Lower leg skin (tissue), 4 donors: ENCODE data around the gene N4BP2L2. TPM values are rescaled to one million over a fixed set of nuclear protein-coding genes. Genes with fewer than 3 reads are reported as not detected.

Experiments used
- DNase-seq, 2 donors: peaks; one replicate each; pipeline ENCODE4 v3.0.0-alpha.2; 2019; ENCODE audit warnings: low spot score in 2 of 2
- H3K4me3 ChIP-seq: fragments of 200-600 bp; sonication (generic); 2 replicates; pipeline ENCODE4 v1.5.1; 2017; ENCODE audit warnings: mild to moderate bottlenecking, low read depth; ENCODE audit not compliant: poor library complexity, severe bottlenecking
- CTCF ChIP-seq, 3 donors: fragments of 450-650 bp; IDR thresholded peaks; one replicate each; pipeline ENCODE4 v1.5.1; 2016; ENCODE audit warnings: antibody characterized with exemption in 3 of 3, mild to moderate bottlenecking in 3 of 3, moderate library complexity in 2 of 3
- POLR2A ChIP-seq, 2 donors: fragments of 450-650 bp; IDR thresholded peaks; one replicate each; pipeline ENCODE4 v1.6.1; 2016 to 2017; ENCODE audit warnings: antibody characterized with exemption in 2 of 2, mild to moderate bottlenecking in 1 of 2, moderate library complexity in 1 of 2
- WGBS, 2 donors: methylation state at CpG; one replicate each; pipeline ENCODE4 v1.1.5; 2018; 5-methylcytosine and 5-hydroxymethylcytosine counted together
- intact Hi-C: fragments of 100-400 bp; cut with DNase I; formaldehyde crosslinking; loops from one replicate; pipeline ENCODE4 v1.15.0; 2023; ENCODE audit warnings: low total_unique reads
- total RNA-seq, 4 donors: library from RNA; depleted of rRNA; stranded (reverse); fragments of >200 nt; gene quantifications; one replicate each; pipeline ENCODE4 v1.1.0, GENCODE V29; 2016

The N4BP2L2 gene
- total RNA-seq, 4 donors from 2014 or later: 96.6 to 154 (median 131) TPM

- DNase-seq: no peak
- H3K4me3 ChIP-seq: no peak overlapping the region
- WGBS, 2 donors: 76 to 84% methylated on average over 6 of the region's 6 CpGs
- intact Hi-C loops: no loop called here
- TF ChIP-seq CTCF (IDR thresholded peaks at IDR 0.05): no peak
- no peak for TF ChIP-seq POLR2A (IDR thresholded peaks at IDR 0.05)
Observed at GRCh38 chr13:32430018-32430747, 108.4 kb downstream of the N4BP2L2 start.

- H3K4me3 ChIP-seq: no peak overlapping the region
- no peak for TF ChIP-seq CTCF (IDR thresholded peaks at IDR 0.05)
- TF ChIP-seq POLR2A (IDR thresholded peaks at IDR 0.05): no peak
- intact Hi-C loops: no loop called here
- DNase-seq: no peak
- 96% methylated on average over 6 of the region's 6 CpGs for WGBS, 2 donors
Observed at GRCh38 chr13:32429433-32429909, 109.1 kb downstream of the N4BP2L2 start.

DNA sequence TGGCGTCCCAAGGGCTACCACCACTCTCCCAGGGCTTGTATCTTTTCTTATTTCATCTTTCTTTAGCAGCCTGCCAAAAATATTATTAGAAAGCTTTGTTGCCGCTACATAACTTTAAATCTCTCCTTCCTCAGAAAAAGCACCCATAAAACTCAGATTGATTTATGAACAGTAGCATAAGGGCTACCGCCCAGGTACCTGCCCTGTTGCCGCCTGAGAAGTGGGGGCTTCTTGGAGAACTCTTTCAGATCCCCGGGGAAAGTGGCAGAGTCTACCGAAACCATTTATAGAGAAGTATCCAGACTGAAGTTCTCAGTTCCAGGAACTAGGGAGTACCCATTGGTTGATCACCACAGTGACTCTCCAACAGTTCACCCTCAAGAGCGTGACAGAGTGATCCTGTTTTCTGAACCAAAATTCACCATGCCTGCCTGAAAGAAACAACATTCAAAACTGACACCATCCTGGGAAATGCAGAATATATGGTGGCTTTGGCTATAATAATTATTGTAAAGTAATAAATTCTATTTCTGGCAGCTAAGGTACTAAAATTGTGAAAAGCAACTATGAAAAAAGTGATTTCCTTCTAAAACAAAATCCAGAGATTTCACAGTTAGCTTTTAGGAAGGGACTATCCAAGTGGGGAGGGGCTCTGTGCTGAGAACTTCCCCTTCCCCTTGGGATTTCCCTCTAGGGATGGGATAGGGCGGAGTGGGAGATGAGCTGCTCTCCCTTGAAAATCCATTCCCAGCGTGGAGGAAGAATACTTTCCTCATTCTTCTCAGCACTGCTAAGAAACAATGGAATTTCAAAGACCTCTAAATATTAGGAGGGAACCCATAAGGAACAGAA is 109.8 kb downstream of the N4BP2L2 start:
- no peak overlapping the region for H3K4me3 ChIP-seq
- 20 to 25% methylated on average over 9 of the region's 9 CpGs for WGBS, 2 donors
- no peak for TF ChIP-seq CTCF (IDR thresholded peaks at IDR 0.05)
- no peak for TF ChIP-seq POLR2A (IDR thresholded peaks at IDR 0.05)
- DNase-seq: no peak
- intact Hi-C loops: no loop called here

GRCh38 chr13:32427852-32428580 is 110.6 kb downstream of the N4BP2L2 start, which contains the start of gene N4BP2L1:
Gene N4BP2L1, minus strand, starts transcription at chr13:32428130. Its CDS starts 48 bp downstream, at chr13:32428082.
- peak in 1 of 2 donors; percentile 76 for TF ChIP-seq POLR2A (IDR thresholded peaks at IDR 0.05)
- no peak for TF ChIP-seq CTCF (IDR thresholded peaks at IDR 0.05)
- peak; percentile 79 to 97 for DNase-seq
- intact Hi-C loops: no loop called here
- 0 to 1% methylated on average over 7 to 29 of the region's 40 CpGs for WGBS, 2 donors
- H3K4me3 ChIP-seq: peak within 1 kb of the TSS; percentile 74

GRCh38 chr13:32426990-32427851 is 111.4 kb downstream of the N4BP2L2 start:
- 1 to 2% methylated on average over 24 to 37 of the region's 90 CpGs for WGBS, 2 donors
- TF ChIP-seq POLR2A (IDR thresholded peaks at IDR 0.05) (no peak), CTCF (IDR thresholded peaks at IDR 0.05) (no peak)
- H3K4me3 ChIP-seq: peak overlapping the region; percentile 74
- intact Hi-C loops: no loop called here
- DNase-seq: peak; percentile 47 to 90
